GM10266 (cell line): ENCODE data around the gene ANKRD16.
A peak's percentile ranks its signal among the peaks of the same experiment; 100 is the strongest.

Experiments used
- DNase-seq: peaks from one replicate; pipeline ENCODE4 v3.0.0; 2012; ENCODE audit errors: extremely low spot score
- TF ChIP-seq, protein P1 (sequence below): IDR thresholded peaks from 2 replicates; pipeline ENCODE4 v1.5.1; 2012; ENCODE audit warnings: mild to moderate bottlenecking, low read depth; ENCODE audit not compliant: control insufficient read depth, insufficient read depth; ENCODE audit errors: missing control alignments

ANKRD16 gene

GRCh38 chr10:5889624-5890451 lies at the start of gene ANKRD16, which contains the start of gene FBH1:
Gene ANKRD16, minus strand, starts transcription at chr10:5889893. Its CDS starts 539 bp downstream, at chr10:5889354.
Gene FBH1, plus strand, starts transcription at chr10:5890243. Its CDS starts 103 bp downstream, at chr10:5890346.
- TF ChIP-seq, protein P1, sequence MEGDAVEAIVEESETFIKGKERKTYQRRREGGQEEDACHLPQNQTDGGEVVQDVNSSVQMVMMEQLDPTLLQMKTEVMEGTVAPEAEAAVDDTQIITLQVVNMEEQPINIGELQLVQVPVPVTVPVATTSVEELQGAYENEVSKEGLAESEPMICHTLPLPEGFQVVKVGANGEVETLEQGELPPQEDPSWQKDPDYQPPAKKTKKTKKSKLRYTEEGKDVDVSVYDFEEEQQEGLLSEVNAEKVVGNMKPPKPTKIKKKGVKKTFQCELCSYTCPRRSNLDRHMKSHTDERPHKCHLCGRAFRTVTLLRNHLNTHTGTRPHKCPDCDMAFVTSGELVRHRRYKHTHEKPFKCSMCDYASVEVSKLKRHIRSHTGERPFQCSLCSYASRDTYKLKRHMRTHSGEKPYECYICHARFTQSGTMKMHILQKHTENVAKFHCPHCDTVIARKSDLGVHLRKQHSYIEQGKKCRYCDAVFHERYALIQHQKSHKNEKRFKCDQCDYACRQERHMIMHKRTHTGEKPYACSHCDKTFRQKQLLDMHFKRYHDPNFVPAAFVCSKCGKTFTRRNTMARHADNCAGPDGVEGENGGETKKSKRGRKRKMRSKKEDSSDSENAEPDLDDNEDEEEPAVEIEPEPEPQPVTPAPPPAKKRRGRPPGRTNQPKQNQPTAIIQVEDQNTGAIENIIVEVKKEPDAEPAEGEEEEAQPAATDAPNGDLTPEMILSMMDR: no peak

DNA sequence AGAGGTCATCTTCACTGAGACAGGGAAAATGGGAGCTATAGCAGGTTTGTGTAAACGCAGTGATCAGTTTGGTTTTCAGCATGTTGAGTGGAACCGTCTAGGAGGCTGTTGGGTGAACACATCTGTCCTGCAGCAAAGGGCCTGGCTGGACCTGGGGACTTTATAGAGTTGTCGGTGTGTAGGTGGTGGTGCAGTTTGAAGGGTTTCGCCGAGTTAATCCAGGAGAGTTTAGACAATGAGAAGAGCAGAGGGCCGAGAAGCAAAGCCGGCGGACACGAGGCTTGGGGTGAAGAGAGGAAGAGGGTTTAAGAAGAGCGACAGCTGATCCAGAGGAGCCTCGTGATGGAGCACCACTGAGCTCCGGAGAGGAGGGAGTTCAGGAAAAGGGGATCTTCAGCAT lies 48.6 kb upstream of the ANKRD16 start:
- TF ChIP-seq, protein P1: no peak
- DNase-seq: no peak

More at GRCh38 chr10:5889624-5890451, at the start of gene ANKRD16, which contains the start of gene FBH1:
- DNase-seq: peak; percentile 99

DNA sequence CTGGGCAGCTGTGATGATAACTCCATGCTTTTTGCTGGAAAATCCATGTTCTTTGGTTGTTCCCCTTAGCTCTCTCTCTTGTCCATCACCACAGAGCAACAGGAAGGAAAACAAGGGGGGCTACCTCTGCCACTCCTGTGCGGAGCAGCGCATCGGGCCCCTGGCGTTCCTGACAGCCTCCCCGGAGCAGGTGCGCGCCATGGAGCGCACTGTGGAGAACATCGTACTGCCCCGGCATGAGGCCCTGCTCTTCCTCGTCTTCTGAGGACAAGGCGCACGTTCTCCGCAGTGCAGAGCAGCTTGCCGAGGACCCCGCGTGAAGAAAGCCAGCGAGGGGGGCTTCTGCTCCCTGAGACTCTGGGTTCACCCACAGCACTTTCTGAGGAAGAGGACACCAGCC lies 47.3 kb upstream of the ANKRD16 start:
- no peak for DNase-seq
- TF ChIP-seq, protein P1: no peak

- DNase-seq: no peak
- TF ChIP-seq, protein P1: no peak
Observed at GRCh38 chr10:5935628-5936027, 45.9 kb upstream of the ANKRD16 start.

DNA sequence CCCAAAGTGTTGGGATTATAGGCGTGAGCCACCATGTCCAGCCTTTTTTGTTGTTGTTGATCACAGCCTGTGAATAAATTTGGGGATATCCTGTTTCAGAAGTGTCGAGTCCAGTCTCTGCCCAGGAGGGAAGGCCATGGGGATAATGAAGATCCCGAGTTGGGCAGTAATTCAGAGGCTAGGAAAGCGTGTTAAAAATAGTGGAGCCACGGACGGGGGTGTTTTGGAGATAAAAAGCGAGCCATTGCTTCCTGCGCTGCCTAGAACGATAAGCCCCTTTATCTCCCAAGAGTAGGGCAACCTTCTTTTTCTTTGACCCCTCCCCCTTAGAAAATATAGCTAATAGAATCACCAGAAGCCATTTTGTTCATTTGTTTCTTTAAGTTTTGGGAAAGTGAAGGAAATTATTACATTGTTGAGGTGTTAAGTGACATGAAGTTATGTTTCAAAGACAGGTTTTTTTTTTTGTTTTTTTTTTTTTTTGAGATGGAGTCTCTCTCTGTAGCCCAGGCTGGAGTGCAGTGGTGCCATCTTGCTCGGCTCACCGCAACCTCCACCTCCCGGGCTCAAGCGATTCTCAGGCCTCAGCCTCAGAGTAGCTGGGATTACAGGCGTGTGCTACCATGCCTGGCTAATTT lies 44.3 kb upstream of the ANKRD16 start:
- TF ChIP-seq, protein P1: no peak
- DNase-seq: no peak

- no peak for DNase-seq
- TF ChIP-seq, protein P1: no peak
Observed at GRCh38 chr10:5932345-5932744, 42.7 kb upstream of the ANKRD16 start.

GRCh38 chr10:5930272-5930671 lies 40.6 kb upstream of the ANKRD16 start:
- TF ChIP-seq, protein P1: no peak
- DNase-seq: no peak
